ENCODE data around the gene IQSEC3.

DNA sequence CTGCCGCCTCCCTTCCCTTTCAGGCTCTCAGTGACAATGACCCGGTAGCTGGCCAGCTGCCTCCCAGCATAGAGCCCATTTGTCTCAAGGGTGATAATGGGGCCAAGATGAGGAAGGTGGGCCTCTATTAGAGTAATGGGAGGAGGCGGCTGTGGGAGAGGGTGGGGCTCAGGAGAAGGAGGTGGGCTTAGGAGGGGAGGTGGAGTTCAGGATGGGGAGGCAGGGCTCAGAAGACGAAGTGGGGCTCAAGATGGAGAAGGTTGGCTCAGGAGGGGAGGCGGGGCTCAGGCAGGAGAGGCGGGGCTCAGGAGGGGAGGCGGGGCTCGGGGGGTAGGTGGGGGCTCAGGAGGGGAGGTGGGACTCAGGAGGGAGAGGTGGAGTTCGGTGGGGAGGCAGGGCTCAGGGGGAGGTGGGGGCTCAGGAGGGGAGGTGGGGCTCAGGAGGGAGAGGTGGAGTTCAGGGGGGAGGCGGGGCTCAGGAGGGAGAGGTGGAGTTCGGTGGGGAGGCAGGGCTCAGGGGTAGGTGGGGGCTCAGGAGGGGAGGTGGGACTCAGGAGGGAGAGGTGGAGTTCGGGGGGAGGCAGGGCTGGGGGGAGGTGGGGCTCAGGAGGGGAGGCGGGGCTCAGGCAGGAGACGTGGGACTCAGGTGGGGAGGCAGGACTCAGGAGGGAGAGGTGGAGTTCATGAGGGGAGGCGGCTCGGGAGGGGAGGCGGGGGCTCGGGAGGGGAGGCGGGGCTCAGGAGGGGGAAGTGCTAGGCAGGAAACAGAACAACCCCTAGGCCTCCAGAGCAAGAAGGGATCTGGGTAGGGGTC is 36.8 kb downstream of the IQSEC3 start:
- TF ChIP-seq, protein P1, sequence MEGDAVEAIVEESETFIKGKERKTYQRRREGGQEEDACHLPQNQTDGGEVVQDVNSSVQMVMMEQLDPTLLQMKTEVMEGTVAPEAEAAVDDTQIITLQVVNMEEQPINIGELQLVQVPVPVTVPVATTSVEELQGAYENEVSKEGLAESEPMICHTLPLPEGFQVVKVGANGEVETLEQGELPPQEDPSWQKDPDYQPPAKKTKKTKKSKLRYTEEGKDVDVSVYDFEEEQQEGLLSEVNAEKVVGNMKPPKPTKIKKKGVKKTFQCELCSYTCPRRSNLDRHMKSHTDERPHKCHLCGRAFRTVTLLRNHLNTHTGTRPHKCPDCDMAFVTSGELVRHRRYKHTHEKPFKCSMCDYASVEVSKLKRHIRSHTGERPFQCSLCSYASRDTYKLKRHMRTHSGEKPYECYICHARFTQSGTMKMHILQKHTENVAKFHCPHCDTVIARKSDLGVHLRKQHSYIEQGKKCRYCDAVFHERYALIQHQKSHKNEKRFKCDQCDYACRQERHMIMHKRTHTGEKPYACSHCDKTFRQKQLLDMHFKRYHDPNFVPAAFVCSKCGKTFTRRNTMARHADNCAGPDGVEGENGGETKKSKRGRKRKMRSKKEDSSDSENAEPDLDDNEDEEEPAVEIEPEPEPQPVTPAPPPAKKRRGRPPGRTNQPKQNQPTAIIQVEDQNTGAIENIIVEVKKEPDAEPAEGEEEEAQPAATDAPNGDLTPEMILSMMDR (conservative IDR thresholded peaks at IDR 0.05) = no peak
- no peak for TF ChIP-seq ZFX (IDR thresholded peaks at IDR 0.05)
